Heart left ventricle (tissue), 16 donors: ENCODE measurements around the gene SLC41A1. TPM values are rescaled to one million over a fixed set of nuclear protein-coding genes. Genes with fewer than 3 reads are reported as not detected.

Experiments
- ATAC-seq, 4 donors: fragments of 200-7000 bp; cut with Tn5 transposase; one replicate each; pipeline ENCODE4 v1.9.1; 2020 to 2022; ENCODE audit warnings: moderate library complexity in 4 of 4, mild to moderate bottlenecking in 3 of 4, moderate number of reproducible peaks in 1 of 4
- DNase-seq, 5 donors: peaks; one replicate each; pipeline ENCODE4 v3.0.0-alpha.2; 2020
- H3K27ac ChIP-seq, 12 donors: fragments of 200-600 bp; sonication (generic) in 4 of 12; one replicate each; pipeline versions ENCODE4 v1.5.0 to v1.8.0; 2016 to 2022; ENCODE audit warnings: mild to moderate bottlenecking in 2 of 12
- H3K27me3 ChIP-seq, 9 donors: fragments of 200-600 bp; sonication (generic) in 2 of 9; one replicate each; pipeline versions ENCODE4 v1.5.1 to v1.8.0; 2016 to 2022; ENCODE audit warnings: mild to moderate bottlenecking in 3 of 9
- H3K36me3 ChIP-seq, 9 donors: fragments of 200-600 bp; sonication (generic) in 2 of 9; one replicate each; pipeline versions ENCODE4 v1.5.0 to v1.8.0; 2018 to 2022; ENCODE audit warnings: mild to moderate bottlenecking in 2 of 9
- H3K4me1 ChIP-seq, 12 donors: fragments of 200-600 bp; sonication (generic) in 4 of 12; one replicate each; pipeline versions ENCODE4 v1.5.0 to v1.8.0; 2016 to 2022; ENCODE audit warnings: mild to moderate bottlenecking in 3 of 12
- H3K4me3 ChIP-seq, 12 donors: fragments of 200-600 bp; sonication (generic) in 4 of 12; one replicate each; pipeline versions ENCODE4 v1.5.0 to v1.8.0; 2017 to 2022; ENCODE audit warnings: mild to moderate bottlenecking in 9 of 12, moderate library complexity in 4 of 12
- H3K9me3 ChIP-seq, 12 donors: fragments of 200-600 bp; sonication (generic) in 4 of 12; one replicate each; pipeline versions ENCODE4 v1.5.0 to v1.8.0; 2016 to 2022; ENCODE audit warnings: mild to moderate bottlenecking in 1 of 12
- POLR2A ChIP-seq, 2 donors: fragments of 450-650 bp; IDR thresholded peaks; one replicate each; pipeline ENCODE4 v1.6.1; 2017; ENCODE audit warnings: antibody characterized with exemption in 2 of 2, mild to moderate bottlenecking in 2 of 2, moderate library complexity in 2 of 2
- WGBS, 4 donors: extraction: QIAGEN DNeasy Blood & Tissue Kit in 2 of 4; methylation state at CpG; one replicate each; pipeline versions ENCODE4 v1.1.5 to v1.1.7; 2013 to 2018; 5-methylcytosine and 5-hydroxymethylcytosine counted together
- intact Hi-C, 10 donors: fragments of 100-400 bp; cut with DNase I; formaldehyde crosslinking; loops; one replicate each; pipeline versions ENCODE4 v1.11.1 to v1.14.2; 2022
- polyA plus RNA-seq, 2 donors: library from polyadenylated mRNA; stranded (reverse); fragments of 200-250 nt; gene quantifications; one replicate each; pipeline ENCODE4 v1.2.3, GENCODE V29; 2013
- total RNA-seq, 9 donors: library from RNA; depleted of rRNA in 2 of 9; stranded (reverse); fragments of >200 nt in 2 of 9; fragmentation: NEBNext Ultra II Directional in 3 of 9; extraction: Animal tissue kit (Norgen Biotek cat#: 25700) in 3 of 9; gene quantifications; one replicate each; pipeline versions ENCODE4 v1.1.0 to v1.2.4, GENCODE V29; 2016 to 2023
- TF ChIP-seq, protein P1 (sequence below), 12 donors: fragments of 200-600 bp; sonication (generic) in 4 of 12; IDR thresholded peaks; one replicate each; pipeline versions ENCODE4 v1.5.0 to v1.8.0; 2018 to 2022; ENCODE audit warnings: antibody characterized with exemption in 12 of 12, mild to moderate bottlenecking in 5 of 12
- donor health status: ischemic (EF 13 %, LVEDD 7.1; RV severe dilation, severe dysfunction).
- donor health status: healthy with polysubstance abuse.
- donor health status: DM: no; HTN: yes; CAD: no.
- donor health status: DM: no; HTN: no; CAD: no.
- donor health status: ischemic (EF 25% LVEDD 6.9; RV normal size, moderate dysfunction).
- donor health status: ischemic (EF 25% LVEDD 5.7; RV mildly dilated, moderate dysfunction).
- donor health status: healthy.
- donor health status: DM: yes; HTN: yes; CAD: no.
- donor health status: ischemic (EF 35%, LVEDD 5.7; RV mildly dilated, moderate dysfunction).
- donor health status: nonischemic (EF 11% LVEDD 7.7; RV severe dilation, severe dysfunction).
- donor health status: DM: yes; HTN: yes; CAD: no.
- donor health status: PGD.
- donor health status: ischemic (EF 29% LVEDD 5.4; RV normal size, mild dysfunction).
- donor health status: nonischemic (EF 23%, LVEDD 6.1; RV moderate dilation, normal function).

Gene SLC41A1
- total and polyA plus RNA-seq, 11 donors: 146 to 442 (median 298) TPM

DNA sequence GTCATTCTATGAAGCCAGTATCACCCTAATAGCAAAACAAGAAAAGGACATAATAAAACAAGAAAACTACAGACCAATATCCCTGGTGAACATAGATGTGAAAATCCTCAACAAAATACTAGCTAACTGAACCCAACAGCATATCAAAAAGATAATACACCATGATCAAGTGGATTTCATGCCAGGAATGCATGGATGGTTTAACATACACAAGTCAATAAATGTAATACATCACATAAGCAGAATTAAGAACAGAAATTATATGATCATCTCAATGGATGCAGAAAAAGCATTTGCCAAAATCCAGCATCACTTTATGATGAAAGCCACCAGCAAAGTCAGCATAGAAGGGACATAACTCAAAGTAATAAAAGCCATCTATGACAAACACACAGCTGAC, 43.4 kb upstream of the SLC41A1 start:
- Histone ChIP-seq H3K4me3 (no peak overlapping the region), H3K9me3 (peaks cover 0 to 14% (median 2%) of the 10 kb centered on the region in 12 donors), H3K27me3 (no peaks in the 10 kb centered on the region), H3K27ac (no peak overlapping the region), H3K4me1 (no peaks in the 10 kb centered on the region), H3K36me3 (no peaks in the 10 kb centered on the region)
- TF ChIP-seq, protein P1, sequence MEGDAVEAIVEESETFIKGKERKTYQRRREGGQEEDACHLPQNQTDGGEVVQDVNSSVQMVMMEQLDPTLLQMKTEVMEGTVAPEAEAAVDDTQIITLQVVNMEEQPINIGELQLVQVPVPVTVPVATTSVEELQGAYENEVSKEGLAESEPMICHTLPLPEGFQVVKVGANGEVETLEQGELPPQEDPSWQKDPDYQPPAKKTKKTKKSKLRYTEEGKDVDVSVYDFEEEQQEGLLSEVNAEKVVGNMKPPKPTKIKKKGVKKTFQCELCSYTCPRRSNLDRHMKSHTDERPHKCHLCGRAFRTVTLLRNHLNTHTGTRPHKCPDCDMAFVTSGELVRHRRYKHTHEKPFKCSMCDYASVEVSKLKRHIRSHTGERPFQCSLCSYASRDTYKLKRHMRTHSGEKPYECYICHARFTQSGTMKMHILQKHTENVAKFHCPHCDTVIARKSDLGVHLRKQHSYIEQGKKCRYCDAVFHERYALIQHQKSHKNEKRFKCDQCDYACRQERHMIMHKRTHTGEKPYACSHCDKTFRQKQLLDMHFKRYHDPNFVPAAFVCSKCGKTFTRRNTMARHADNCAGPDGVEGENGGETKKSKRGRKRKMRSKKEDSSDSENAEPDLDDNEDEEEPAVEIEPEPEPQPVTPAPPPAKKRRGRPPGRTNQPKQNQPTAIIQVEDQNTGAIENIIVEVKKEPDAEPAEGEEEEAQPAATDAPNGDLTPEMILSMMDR (IDR thresholded peaks at IDR 0.05): no peak
- no peak for TF ChIP-seq POLR2A (IDR thresholded peaks at IDR 0.05)
- no peak for ATAC-seq
- intact Hi-C loops: loop anchor here in 1 of 10 donors (5.0 kb wide), 1 partner anchor 59 kb away; no protein-coding TSS in a partner anchor
- no peak for DNase-seq

DNA sequence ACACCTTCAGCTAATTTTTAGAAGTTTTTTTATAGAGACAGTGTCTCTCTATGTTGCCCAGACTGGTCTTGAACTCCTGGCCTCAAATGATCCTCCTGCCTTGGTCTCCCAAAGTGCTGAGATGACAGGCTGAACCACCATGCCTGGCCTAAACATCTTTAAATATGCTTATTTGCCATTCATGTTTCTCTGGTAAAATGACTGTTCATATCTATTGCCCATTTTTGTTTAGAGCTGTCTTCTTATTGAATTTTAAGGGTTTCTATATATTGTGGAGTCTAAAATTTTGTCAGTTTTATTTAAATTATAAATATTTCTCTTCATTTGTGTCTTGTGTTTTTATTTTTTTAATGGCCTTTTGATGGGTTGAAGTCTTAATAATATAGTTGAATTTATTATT, 40.0 kb upstream of the SLC41A1 start:
- intact Hi-C loops: loop anchor here in 1 of 10 donors (5.0 kb wide), 1 partner anchor 41 kb away; the partner anchor contains the start of gene SLC41A1
- Histone ChIP-seq H3K27me3 (no peaks in the 10 kb centered on the region), H3K27ac (no peak overlapping the region), H3K4me1 (peaks cover 0 to 11% (median 1%) of the 10 kb centered on the region in 12 donors), H3K36me3 (no peaks in the 10 kb centered on the region), H3K9me3 (peaks cover 0 to 14% (median 2%) of the 10 kb centered on the region in 12 donors), H3K4me3 (no peak overlapping the region)
- ATAC-seq: no peak
- DNase-seq: no peak
- no peak for TF ChIP-seq POLR2A (IDR thresholded peaks at IDR 0.05)
- TF ChIP-seq, protein P1 (IDR thresholded peaks at IDR 0.05): no peak

DNA sequence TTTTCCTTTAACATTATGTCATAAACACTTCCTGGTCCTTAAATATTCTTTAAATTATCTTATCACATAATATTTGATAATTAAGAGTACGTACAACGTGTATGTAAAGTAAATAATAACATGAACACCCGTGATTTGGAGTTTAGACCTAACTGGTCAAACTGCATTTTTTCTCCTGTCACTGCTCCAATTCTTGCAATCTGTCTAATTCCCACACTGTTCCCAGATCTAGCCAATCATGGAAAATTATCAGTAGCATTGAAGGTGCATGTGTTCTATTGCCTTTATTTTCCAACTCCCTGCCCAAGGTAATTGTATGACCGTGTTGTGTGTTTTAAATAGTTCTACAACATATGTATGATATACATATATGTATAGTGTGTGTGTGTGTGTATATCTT, 39.0 kb upstream of the SLC41A1 start:
- H3K9me3 ChIP-seq: peaks cover 0 to 14% (median 2%) of the 10 kb centered on the region in 12 donors
- peaks cover 0 to 11% (median 1%) of the 10 kb centered on the region in 12 donors for H3K4me1 ChIP-seq
- DNase-seq (no peak), ATAC-seq (no peak)
- 81 to 91% (median 85%) methylated on average over 4 of the region's 4 CpGs for WGBS, 4 donors
- no peaks in the 10 kb centered on the region for H3K27me3 ChIP-seq
- intact Hi-C loops: loop anchor here in 2 of 10 donors (2.0 to 5.0 kb wide), 2 partner anchors 39 to 40 kb away; partner anchors contain the start of gene SLC41A1 (in 2 of the 2)
- no peak overlapping the region for H3K27ac ChIP-seq
- TF ChIP-seq, protein P1 (IDR thresholded peaks at IDR 0.05): no peak
- no peak for TF ChIP-seq POLR2A (IDR thresholded peaks at IDR 0.05)
- H3K36me3 ChIP-seq: no peaks in the 10 kb centered on the region
- no peak overlapping the region for H3K4me3 ChIP-seq

DNA sequence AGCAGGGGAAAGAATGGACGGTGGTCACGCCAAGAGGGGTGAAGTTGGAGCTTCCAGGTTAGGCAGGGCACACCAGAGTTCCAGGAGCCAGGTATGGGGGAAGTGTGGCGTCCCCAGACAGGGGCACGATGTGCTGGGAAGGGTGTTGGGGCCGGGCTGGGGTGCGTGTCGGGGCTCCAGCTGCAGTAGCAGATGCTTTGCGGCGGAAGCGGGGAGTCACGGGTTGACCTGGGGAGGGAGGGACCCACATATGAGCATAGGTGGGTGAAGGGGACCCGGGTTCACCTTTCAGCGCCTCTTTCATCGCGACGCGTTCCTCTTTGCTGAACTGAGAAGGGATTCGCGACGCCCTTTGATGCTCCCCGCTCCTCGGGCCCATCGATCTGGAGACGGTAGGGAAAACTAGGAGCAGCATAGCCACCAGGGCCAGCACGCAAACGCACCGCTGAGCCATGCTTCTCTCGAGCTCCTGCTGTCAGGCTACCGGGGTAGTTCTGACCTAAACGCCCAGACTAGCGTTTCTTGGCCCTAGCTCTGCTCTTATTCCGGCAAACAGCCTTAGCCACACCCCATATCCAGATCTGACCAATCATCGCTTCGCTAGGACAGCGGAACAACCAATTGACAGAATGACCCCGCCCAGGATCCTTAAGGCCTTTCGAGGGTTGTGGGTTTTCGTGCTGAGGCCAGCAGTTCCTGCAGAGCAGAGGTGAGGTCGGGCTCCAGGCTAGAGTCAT, 36.8 kb upstream of the SLC41A1 start, which contains the start of gene PM20D1:
Gene PM20D1, minus strand, starts transcription at position 514 of the 737 bp plus-strand sequence. Its CDS starts 60 bp downstream, at position 454.
- TF ChIP-seq, protein P1 (IDR thresholded peaks at IDR 0.05): no peak
- peak in 1 of 2 donors; percentile 64 for TF ChIP-seq POLR2A (IDR thresholded peaks at IDR 0.05)
- Histone ChIP-seq H3K27ac (peak within 1 kb of the TSS in 3 of 12 donors; percentile 17 to 29 (median 18)), H3K27me3 (no peaks in the 10 kb centered on the region), H3K36me3 (no peaks in the 10 kb centered on the region), H3K4me1 (peaks cover 0 to 11% (median 1%) of the 10 kb centered on the region in 12 donors), H3K9me3 (peaks cover 0 to 9% (median 2%) of the 10 kb centered on the region in 12 donors), H3K4me3 (peak within 1 kb of the TSS; percentile 21 to 77 (median 54))
- WGBS, 4 donors: 24 to 67% (median 54%) methylated on average over 17 to 39 of the region's 39 CpGs
- ATAC-seq: peak; percentile 97 to 100 (median 99)
- intact Hi-C loops: loop anchor here in 2 of 10 donors (2.0 to 5.0 kb wide), 3 partner anchors 37 to 58 kb away; partner anchors contain the start of gene SLC41A1 (in 2 of the 2)
- peak; percentile 76 to 92 (median 86) for DNase-seq
